Neuronal stem cell (in vitro differentiated cells): ENCODE results near the gene SPINT1.

Experiments
- DNase-seq: peaks from one replicate; pipeline ENCODE4 v3.0.0-alpha.2; 2013; ENCODE audit warnings: low spot score
- H2AFZ ChIP-seq: one replicate; pipeline ENCODE4 v1.6.1; 2013; ENCODE audit warnings: mild to moderate bottlenecking, low read length, inconsistent platforms
- H2AK5ac ChIP-seq: 2 replicates; pipeline ENCODE4 v1.6.1; 2013; ENCODE audit warnings: low read depth, mild to moderate bottlenecking, inconsistent platforms, low read length, moderate library complexity, mixed read lengths
- H2BK120ac ChIP-seq: 2 replicates; pipeline ENCODE4 v1.6.1; 2013; ENCODE audit warnings: low read depth, mild to moderate bottlenecking, inconsistent platforms, low read length, moderate library complexity, mixed read lengths
- H2BK12ac ChIP-seq: one replicate; pipeline ENCODE4 v1.6.1; 2013; ENCODE audit warnings: low read length, inconsistent platforms
- H2BK15ac ChIP-seq: 2 replicates; pipeline ENCODE4 v1.6.1; 2013; ENCODE audit warnings: mild to moderate bottlenecking, low read length, inconsistent platforms, mixed read lengths
- H2BK5ac ChIP-seq: one replicate; pipeline ENCODE4 v1.6.1; 2013; ENCODE audit warnings: inconsistent platforms, mild to moderate bottlenecking, low read length, moderate library complexity
- H3K14ac ChIP-seq: one replicate; pipeline ENCODE4 v1.6.1; 2013; ENCODE audit warnings: low read length, inconsistent platforms
- H3K18ac ChIP-seq: 2 replicates; pipeline ENCODE4 v1.6.1; 2013; ENCODE audit warnings: low read length, inconsistent platforms
- H3K23ac ChIP-seq: 2 replicates; pipeline ENCODE4 v1.6.1; 2013; ENCODE audit warnings: low read depth, mild to moderate bottlenecking, mixed read lengths, low read length, inconsistent platforms; ENCODE audit not compliant: poor library complexity
- H3K27ac ChIP-seq: replicated peaks from 3 replicates; pipeline ENCODE4 v1.5.1; 2013; ENCODE audit warnings: low read length, inconsistent platforms
- H3K27me3 ChIP-seq, 3 experiments: 2 replicates each; pipeline ENCODE4 v1.6.1; 2013; ENCODE audit warnings: low read length in 3 of 3, mild to moderate bottlenecking in 2 of 3, inconsistent platforms in 1 of 3, low read depth in 1 of 3, mixed read lengths in 1 of 3, moderate library complexity in 1 of 3; ENCODE audit not compliant: control insufficient read depth in 3 of 3, insufficient read depth in 3 of 3
- H3K36me3 ChIP-seq, 2 donors: replicated peaks in 1 of 2; 2 replicates each; pipeline ENCODE4 v1.6.1; 2013; ENCODE audit warnings: low read length in 2 of 2; ENCODE audit not compliant: control insufficient read depth in 2 of 2, insufficient read depth in 2 of 2
- H3K4ac ChIP-seq: 2 replicates; pipeline ENCODE4 v1.6.1; 2013; ENCODE audit warnings: inconsistent platforms, mild to moderate bottlenecking, low read length, moderate library complexity
- H3K4me1 ChIP-seq, 2 donors: 1 replicate in 1 of 2; 2 replicates in 1 of 2; pipeline ENCODE4 v1.6.1; 2013; ENCODE audit warnings: low read length in 2 of 2, low read depth in 1 of 2; ENCODE audit not compliant: control insufficient read depth in 2 of 2, insufficient read depth in 1 of 2
- H3K4me2 ChIP-seq: one replicate; pipeline ENCODE4 v1.6.1; 2013; ENCODE audit warnings: mild to moderate bottlenecking, low read length, inconsistent platforms; ENCODE audit not compliant: insufficient read depth, poor library complexity, severe bottlenecking
- H3K4me3 ChIP-seq, 2 donors: 2 replicates each; pipeline ENCODE4 v1.5.1; 2013; ENCODE audit warnings: low read length in 2 of 2, mild to moderate bottlenecking in 2 of 2, inconsistent platforms in 1 of 2, moderate library complexity in 1 of 2
- H3K79me1 ChIP-seq: one replicate; pipeline ENCODE4 v1.6.1; 2013; ENCODE audit warnings: low read depth, mild to moderate bottlenecking, inconsistent platforms, low read length, moderate library complexity
- H3K9ac ChIP-seq: one replicate; pipeline ENCODE4 v1.6.1; 2013; ENCODE audit warnings: mild to moderate bottlenecking, low read depth, low read length, inconsistent platforms; ENCODE audit not compliant: poor library complexity
- H3K9me3 ChIP-seq, 2 donors: replicated peaks in 1 of 2; 2 replicates each; pipeline versions ENCODE3 to v1.6.1; 2013; ENCODE audit warnings: low read length in 2 of 2, mild to moderate bottlenecking in 2 of 2, inconsistent platforms in 1 of 2, low read depth in 1 of 2, mixed read lengths in 1 of 2, moderate library complexity in 1 of 2; ENCODE audit not compliant: control insufficient read depth in 2 of 2, insufficient read depth in 1 of 2
- H4K8ac ChIP-seq: one replicate; pipeline ENCODE4 v1.6.1; 2013; ENCODE audit warnings: low read depth, mild to moderate bottlenecking, inconsistent platforms, low read length, moderate library complexity
- H4K91ac ChIP-seq: one replicate; pipeline ENCODE4 v1.6.1; 2013; ENCODE audit warnings: low read length, low read depth, mild to moderate bottlenecking, inconsistent platforms; ENCODE audit not compliant: poor library complexity
- whole genome bisulfite sequencing, 2 donors: extraction: QIAGEN DNeasy Blood & Tissue Kit; methylation state at CpG; one replicate each; pipeline ENCODE4 v1.1.7; 2013; ENCODE audit warnings: missing lambda C conversion rate in 2 of 2, mixed read lengths in 1 of 2; ENCODE audit not compliant: insufficient read length in 2 of 2, insufficient replicate concordance in 1 of 2; ENCODE audit errors: extremely low coverage in 2 of 2; 5-methylcytosine and 5-hydroxymethylcytosine counted together

Gene SPINT1

GRCh38 chr15:40807028-40807887, 36.6 kb upstream of the SPINT1 start, which contains the start of the genes DNAJC17 and ZFYVE19:
Gene DNAJC17 (minus strand): TSS chr15:40807473. CDS start chr15:40807446, 27 bp downstream.
Gene ZFYVE19 (plus strand): TSS chr15:40807089. CDS start chr15:40807590, 501 bp downstream.
- peaks cover 0 to 15% of the 10 kb centered on the region in 2 donors for H3K36me3 ChIP-seq
- H2BK15ac ChIP-seq: no peak within 1 kb of the TSS
- peak within 1 kb of the TSS; percentile 100 for H2AFZ ChIP-seq
- H2AK5ac ChIP-seq: no peak within 1 kb of the TSS
- DNase-seq: peak; percentile 95
- no peaks in the 10 kb centered on the region for H3K9me3 ChIP-seq
- WGBS, 2 donors: no CpG with 5 or more reads among the region's 64 CpGs
- no peak within 1 kb of the TSS for H3K27ac ChIP-seq
- H3K9ac ChIP-seq: peak within 1 kb of the TSS; percentile 92
- no peak within 1 kb of the TSS for H4K91ac ChIP-seq
- H2BK5ac ChIP-seq: no peak within 1 kb of the TSS
- H3K18ac ChIP-seq: peak within 1 kb of the TSS; percentile 77
- peak within 1 kb of the TSS; percentile 66 for H3K4me2 ChIP-seq
- H3K27me3 ChIP-seq: no peaks in the 10 kb centered on the region
- H3K4me1 ChIP-seq: peaks cover 2 to 5% of the 10 kb centered on the region in 2 donors
- no peak within 1 kb of the TSS for H2BK120ac ChIP-seq
- H2BK12ac ChIP-seq: no peak within 1 kb of the TSS
- no peak within 1 kb of the TSS for H3K4ac ChIP-seq
- H3K4me3 ChIP-seq: peak within 1 kb of the TSS; percentile 94 to 97
- H3K14ac ChIP-seq: peak within 1 kb of the TSS; percentile 42
- H3K79me1 ChIP-seq: no peaks in the 10 kb centered on the region
- peak within 1 kb of the TSS; percentile 57 for H3K23ac ChIP-seq
- H4K8ac ChIP-seq: no peak within 1 kb of the TSS

- no peaks in the 10 kb centered on the region for H3K79me1 ChIP-seq
- H3K23ac ChIP-seq: no peak overlapping the region
- no peak overlapping the region for H2AK5ac ChIP-seq
- DNase-seq: no peak
- peak overlapping the region; percentile 66 for H3K4me2 ChIP-seq
- no peak overlapping the region for H3K14ac ChIP-seq
- peak overlapping the region; percentile 85 for H3K9ac ChIP-seq
- peak overlapping the region; percentile 84 to 97 for H3K4me3 ChIP-seq
- no peak overlapping the region for H4K8ac ChIP-seq
- peaks cover 2 to 5% of the 10 kb centered on the region in 2 donors for H3K4me1 ChIP-seq
- no peak overlapping the region for H3K27ac ChIP-seq
- H3K36me3 ChIP-seq: peaks cover 0 to 15% of the 10 kb centered on the region in 2 donors
- H2BK12ac ChIP-seq: no peak overlapping the region
- no peak overlapping the region for H2BK15ac ChIP-seq
- no peak overlapping the region for H3K4ac ChIP-seq
- peak overlapping the region; percentile 53 for H3K18ac ChIP-seq
- no peak overlapping the region for H2BK5ac ChIP-seq
- peak overlapping the region; percentile 100 for H2AFZ ChIP-seq
- H2BK120ac ChIP-seq: no peak overlapping the region
- H4K91ac ChIP-seq: no peak overlapping the region
- H3K9me3 ChIP-seq: no peaks in the 10 kb centered on the region
- H3K27me3 ChIP-seq: no peaks in the 10 kb centered on the region
- WGBS, 2 donors: no CpG with 5 or more reads among the region's 19 CpGs
Observed at GRCh38 chr15:40807888-40808461, 35.9 kb upstream of the SPINT1 start.

- Histone ChIP-seq H2AK5ac (no peak overlapping the region), H3K79me1 (no peaks in the 10 kb centered on the region), H3K4me3 (no peak overlapping the region), H3K27me3 (no peaks in the 10 kb centered on the region), H3K4ac (no peak overlapping the region), H2AFZ (no peak overlapping the region), H2BK5ac (no peak overlapping the region), H4K8ac (no peak overlapping the region), H3K23ac (peak overlapping the region; percentile 78), H2BK12ac (no peak overlapping the region), H3K36me3 (peaks cover 1 to 12% of the 10 kb centered on the region in 2 donors), H3K9ac (no peak overlapping the region), H3K4me2 (no peak overlapping the region), H3K27ac (no peak overlapping the region), H3K14ac (no peak overlapping the region), H3K18ac (no peak overlapping the region), H2BK15ac (peak overlapping the region; percentile 42), H2BK120ac (no peak overlapping the region), H3K9me3 (no peaks in the 10 kb centered on the region), H4K91ac (no peak overlapping the region), H3K4me1 (peaks cover 2 to 5% of the 10 kb centered on the region in 2 donors)
- WGBS, 2 donors: no CpG with 5 or more reads among the region's 8 CpGs
- no peak for DNase-seq
Observed at GRCh38 chr15:40808861-40809450, 34.9 kb upstream of the SPINT1 start.
